Esophagus muscularis mucosa (tissue), 3 donors: ENCODE measurements around the gene NEUROD4.

Source experiments
- CTCF ChIP-seq, 3 experiments: fragments of 200-600 bp in 2 of 3; fragments of 450-650 bp in 1 of 3; sonication (generic) in 2 of 3; IDR thresholded peaks; one replicate each; pipeline ENCODE4 v1.5.1; 2017 to 2019; ENCODE audit warnings: antibody characterized with exemption in 3 of 3, mild to moderate bottlenecking in 2 of 3, moderate library complexity in 1 of 3
- POLR2A ChIP-seq: fragments of 450-650 bp; IDR thresholded peaks from one replicate; pipeline ENCODE4 v1.6.1; 2017; ENCODE audit warnings: antibody characterized with exemption, moderate library complexity, mild to moderate bottlenecking, low read depth
- POLR2AphosphoS5 ChIP-seq, 2 donors: sonication (generic); formaldehyde crosslinking; IDR thresholded peaks; one replicate each; pipeline ENCODE4 v1.6.1; 2017; ENCODE audit warnings: antibody characterized with exemption in 2 of 2

DNA sequence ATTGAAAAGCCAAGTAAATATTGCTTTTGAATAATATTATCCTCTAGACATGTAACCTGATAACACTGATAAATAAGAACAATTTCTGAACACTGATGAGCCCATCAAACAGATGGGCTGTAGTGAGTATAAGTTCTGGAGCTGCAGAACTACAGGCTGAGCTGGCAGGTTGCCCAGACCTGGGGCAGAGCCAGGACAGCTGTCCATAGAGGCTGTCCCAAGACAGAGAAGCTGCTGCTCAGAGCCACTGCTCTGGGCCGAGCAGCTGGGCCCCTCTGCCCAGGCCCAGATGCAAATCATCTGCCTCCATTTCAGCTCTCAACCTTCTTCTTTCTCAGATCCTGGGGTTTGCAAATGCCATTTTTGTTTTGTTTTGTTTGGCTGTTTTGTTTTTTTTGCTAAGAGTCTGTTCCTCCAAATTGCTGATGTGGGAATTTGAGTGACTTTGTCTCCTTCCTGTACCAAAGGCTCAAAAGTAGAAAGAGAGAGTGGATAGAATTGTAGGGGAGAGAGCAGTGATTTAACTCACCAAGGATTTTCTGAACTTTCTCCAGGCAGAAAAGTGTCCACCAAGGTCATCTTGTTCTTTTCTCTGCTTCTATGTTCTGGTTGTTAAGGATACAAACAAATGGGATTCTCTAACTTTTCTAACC is 31.2 kb upstream of the NEUROD4 start:
- TF ChIP-seq POLR2AphosphoS5 (IDR thresholded peaks at IDR 0.05) = no peak
- no peak for TF ChIP-seq CTCF (IDR thresholded peaks at IDR 0.05)
- TF ChIP-seq POLR2A = no peak
